ENCODE results near the gene SRRD.

GRCh38 chr22:26496456-26496855 is 12.8 kb downstream of the SRRD start:
- TF ChIP-seq EZH2phosphoT487 (IDR thresholded peaks at IDR 0.05; ENCODE audit: insufficient read depth, low read depth) (no peak), EZH2 (IDR thresholded peaks at IDR 0.05; ENCODE audit: insufficient read depth, poor library complexity, severe bottlenecking) (no peak)
